ENCODE results near the gene KIF11. TPM values are rescaled to one million over a fixed set of nuclear protein-coding genes. Genes with fewer than 3 reads are reported as not detected.
A peak's percentile ranks its signal among the peaks of the same experiment; 100 is the strongest.

Gene KIF11
- total and polyA plus RNA-seq, 2 of the 13 experiments (the other 11 are each of a cell fraction or from before 2014, with no cell fraction given), result 8.7 to 38.4 TPM

GRCh38 chr10:92696606-92697383 is 103.9 kb downstream of the KIF11 start (continued):
- 0 out of 2 replicates have a peak, but pooled peaks have one; percentile 8 for TF ChIP-seq CTCF (CRISPR knock-in tag; IDR thresholded peaks at IDR 0.05)
- TF ChIP-seq MEIS2 (CRISPR knock-in tag; IDR thresholded peaks at IDR 0.05), result no peak
- TF ChIP-seq TFAP4 (IDR thresholded peaks at IDR 0.05; ENCODE audit: borderline replicate concordance, low read depth), result peak; percentile 86
- TF ChIP-seq SOX13 (IDR thresholded peaks at IDR 0.05), result peak; percentile 41; the same call in 1 of the 2 replicates
- no peak for TF ChIP-seq SOX13 (CRISPR knock-in tag; conservative IDR thresholded peaks at IDR 0.05 in 1 of 2, IDR thresholded peaks at IDR 0.05 in 1 of 2)
- TF ChIP-seq ATF2 (CRISPR knock-in tag; IDR thresholded peaks at IDR 0.05), result peak; percentile 51
- TF ChIP-seq ZNF547 (CRISPR knock-in tag; IDR thresholded peaks at IDR 0.05), result 0 out of 2 replicates have a peak, but pooled peaks have one; percentile 5
- TF ChIP-seq MED8 (CRISPR knock-in tag; IDR thresholded peaks at IDR 0.05; ENCODE audit: insufficient replicate concordance), result peak; percentile 29
- TF ChIP-seq HNF4A (CRISPR knock-in tag; IDR thresholded peaks at IDR 0.05), result peak; percentile 60
- 0 out of 2 replicates have a peak, but pooled peaks have one; percentile 42 for TF ChIP-seq CCDC6 (CRISPR knock-in tag; IDR thresholded peaks at IDR 0.05)
- no peak for TF ChIP-seq ZNF615 (CRISPR knock-in tag; IDR thresholded peaks at IDR 0.05; ENCODE audit: borderline replicate concordance)

All from HepG2 (cell line).